Measurements from ENCODE around the gene SEL1L2. TPM values are rescaled to one million over a fixed set of nuclear protein-coding genes. Genes with fewer than 3 reads are reported as not detected.

Gene SEL1L2
- total RNA-seq, 4 donors from 2014 or later, result not detected

GRCh38 chr20:13856354-13856753 is 134.1 kb downstream of the SEL1L2 start:
- no peak overlapping the region for H3K27ac ChIP-seq
- no peak for DNase-seq
- H3K4me3 ChIP-seq, result no peak overlapping the region
- intact Hi-C loops (cut with DNase I; ENCODE audit: low total_unique reads) (no loop called here), in situ Hi-C loops (cut with MboI; ENCODE audit: low pct_ligation_motif_present in 1 of 4, low pct_unique_long_range_greater_than_20kb in 1 of 4, low sequenced_read_pairs in 3 of 4) (no loop called here)
- peaks cover 0 to 6% (median 0%) of the 10 kb centered on the region in 4 donors for H3K4me1 ChIP-seq
- no peaks in the 10 kb centered on the region for H3K36me3 ChIP-seq
- WGBS, 2 donors (ENCODE audit: low coverage in 1 of 2), result 57 to 77% methylated on average over 2 to 4 of the region's 4 CpGs
- TF ChIP-seq EP300 (IDR thresholded peaks at IDR 0.05; ENCODE audit: low read depth) (no peak), CTCF (IDR thresholded peaks at IDR 0.05) (no peak), POLR2A (IDR thresholded peaks at IDR 0.05) (no peak), POLR2AphosphoS5 (IDR thresholded peaks at IDR 0.05) (no peak)
- H3K9me3 ChIP-seq, result no peaks in the 10 kb centered on the region
- no peaks in the 10 kb centered on the region for H3K27me3 ChIP-seq

DNA sequence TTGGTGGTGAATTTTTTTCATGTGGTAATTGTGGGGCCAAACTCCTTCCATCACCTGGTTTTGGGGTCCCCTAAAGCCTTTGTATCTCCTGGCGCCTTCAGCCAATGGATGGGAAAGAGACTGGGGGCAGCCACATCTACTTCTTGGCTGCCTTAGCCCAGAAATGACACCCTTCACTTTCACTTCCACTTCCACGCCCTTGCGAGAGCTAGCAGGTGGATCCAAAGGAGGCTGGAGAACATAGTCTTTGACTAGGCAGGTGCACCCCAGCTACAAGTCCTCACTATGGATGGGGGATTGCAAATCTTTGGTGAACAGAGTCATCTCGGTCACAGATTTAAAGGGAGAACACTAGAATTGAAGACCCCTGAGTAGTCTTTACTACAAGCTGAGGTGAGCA is 134.8 kb downstream of the SEL1L2 start:
- intact Hi-C loops (cut with DNase I; ENCODE audit: low total_unique reads), result no loop called here
- no peaks in the 10 kb centered on the region for H3K9me3 ChIP-seq
- no peaks in the 10 kb centered on the region for H3K36me3 ChIP-seq
- no peaks in the 10 kb centered on the region for H3K27me3 ChIP-seq
- 82 to 100% methylated on average over 1 to 4 of the region's 4 CpGs for WGBS, 2 donors (ENCODE audit: low coverage in 1 of 2)
- no peak for DNase-seq
- TF ChIP-seq EP300 (IDR thresholded peaks at IDR 0.05; ENCODE audit: low read depth), result no peak
- TF ChIP-seq POLR2A (IDR thresholded peaks at IDR 0.05), result no peak
- no peak for TF ChIP-seq CTCF (IDR thresholded peaks at IDR 0.05)
- TF ChIP-seq POLR2AphosphoS5 (IDR thresholded peaks at IDR 0.05), result no peak
- H3K4me1 ChIP-seq, result peaks cover 0 to 6% (median 0%) of the 10 kb centered on the region in 4 donors
- in situ Hi-C loops (cut with MboI; ENCODE audit: low pct_ligation_motif_present in 1 of 4, low pct_unique_long_range_greater_than_20kb in 1 of 4, low sequenced_read_pairs in 3 of 4), result no loop called here
- no peak overlapping the region for H3K4me3 ChIP-seq
- no peak overlapping the region for H3K27ac ChIP-seq

DNA sequence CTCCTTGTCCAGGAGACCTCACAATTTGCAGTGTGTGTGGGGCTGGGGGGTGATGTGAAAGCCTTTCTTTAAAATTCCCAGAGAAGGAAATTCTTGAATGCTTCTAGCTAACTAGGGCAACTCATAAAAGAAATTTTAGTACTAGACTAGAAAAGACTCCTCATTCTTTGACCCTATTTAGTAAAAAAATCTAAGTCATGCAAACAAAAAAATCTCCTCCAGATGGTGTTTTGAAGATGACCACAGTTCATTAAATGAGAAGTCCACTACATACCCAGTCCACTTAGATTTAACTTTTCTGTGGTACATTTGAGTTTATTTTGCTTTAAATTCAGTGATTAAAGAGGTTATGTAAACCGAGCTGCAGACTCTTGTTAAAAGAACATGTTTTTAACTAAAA is 138.1 kb downstream of the SEL1L2 start:
- Histone ChIP-seq H3K4me1 (peaks cover 0 to 6% (median 0%) of the 10 kb centered on the region in 4 donors), H3K9me3 (no peaks in the 10 kb centered on the region), H3K27me3 (no peaks in the 10 kb centered on the region), H3K4me3 (no peak overlapping the region), H3K27ac (peak overlapping the region; percentile 45 to 67 (median 54)), H3K36me3 (no peaks in the 10 kb centered on the region)
- intact Hi-C loops (cut with DNase I; ENCODE audit: low total_unique reads) (no loop called here), in situ Hi-C loops (cut with MboI; ENCODE audit: low pct_ligation_motif_present in 1 of 4, low pct_unique_long_range_greater_than_20kb in 1 of 4, low sequenced_read_pairs in 3 of 4) (no loop called here)
- 37 to 40% methylated on average over 1 of the region's 1 CpG for WGBS, 2 donors (ENCODE audit: low coverage in 1 of 2)
- DNase-seq, result no peak
- TF ChIP-seq POLR2A (IDR thresholded peaks at IDR 0.05) (no peak), CTCF (IDR thresholded peaks at IDR 0.05) (no peak), EP300 (IDR thresholded peaks at IDR 0.05; ENCODE audit: low read depth) (no peak), POLR2AphosphoS5 (IDR thresholded peaks at IDR 0.05) (no peak)

GRCh38 chr20:13851279-13851678 is 139.1 kb downstream of the SEL1L2 start:
- in situ Hi-C loops (cut with MboI; ENCODE audit: low pct_ligation_motif_present in 1 of 4, low pct_unique_long_range_greater_than_20kb in 1 of 4, low sequenced_read_pairs in 3 of 4), result no loop called here
- H3K4me3 ChIP-seq, result no peak overlapping the region

More at GRCh38 chr20:13851279-13851678, 139.1 kb downstream of the SEL1L2 start:
- intact Hi-C loops (cut with DNase I; ENCODE audit: low total_unique reads), result no loop called here
- Histone ChIP-seq H3K36me3 (no peaks in the 10 kb centered on the region), H3K9me3 (no peaks in the 10 kb centered on the region), H3K4me1 (peaks cover 0 to 6% (median 0%) of the 10 kb centered on the region in 4 donors), H3K27me3 (no peaks in the 10 kb centered on the region), H3K27ac (peak overlapping the region; percentile 45 to 67 (median 58))
- WGBS, 2 donors (ENCODE audit: low coverage in 1 of 2), result 70 to 73% methylated on average over 1 to 2 of the region's 2 CpGs
- no peak for TF ChIP-seq EP300 (IDR thresholded peaks at IDR 0.05; ENCODE audit: low read depth)
- TF ChIP-seq CTCF (IDR thresholded peaks at IDR 0.05), result no peak
- TF ChIP-seq POLR2AphosphoS5 (IDR thresholded peaks at IDR 0.05), result peak in 1 of 3 donors; percentile 10
- TF ChIP-seq POLR2A (IDR thresholded peaks at IDR 0.05), result no peak
- DNase-seq, result no peak
